NCI-H2171 (cell line): ENCODE data around the gene MAP10.
A peak's percentile ranks its signal among the peaks of the same experiment; 100 is the strongest.
"Not testable (repeated sequence)": the region's sequence is repeated elsewhere in the genome, so short reads cannot be mapped to it uniquely, and the experiment has no call there.

Experiments
- DNase-seq: peaks from one replicate; lab custom pipeline; 2025; lab: John Stamatoyannopoulos, UW

Gene MAP10

GRCh38 chr1:232805269-232806185 is at the start of gene MAP10:
Gene MAP10 (plus strand): TSS chr1:232805416. CDS start chr1:232805450, 34 bp downstream.
- peak; percentile 87 for DNase-seq

GRCh38 chr1:232764458-232765251 is 40.6 kb upstream of the MAP10 start:
- peak; percentile 70 for DNase-seq

- no peak for DNase-seq
Measured at GRCh38 chr1:232765542-232765941, 39.7 kb upstream of the MAP10 start.

- DNase-seq, result peak; percentile 1
Measured at GRCh38 chr1:232766241-232766890, 38.9 kb upstream of the MAP10 start.

GRCh38 chr1:232766904-232767303 is 38.3 kb upstream of the MAP10 start:
- DNase-seq, result no peak

GRCh38 chr1:232767305-232768074 is 37.7 kb upstream of the MAP10 start:
- peak; percentile 40 for DNase-seq

GRCh38 chr1:232768793-232769192 is 36.4 kb upstream of the MAP10 start:
- no peak for DNase-seq

- DNase-seq, result no peak
Measured at GRCh38 chr1:232769733-232770132, 35.5 kb upstream of the MAP10 start.

- DNase-seq, result no peak
Measured at GRCh38 chr1:232773752-232774151, 31.5 kb upstream of the MAP10 start.

GRCh38 chr1:232776526-232777106 is 28.6 kb upstream of the MAP10 start:
- DNase-seq, result peak; percentile 40

- DNase-seq, result no peak
Measured at GRCh38 chr1:232780354-232780753, 24.9 kb upstream of the MAP10 start.

- no peak for DNase-seq
Measured at GRCh38 chr1:232784794-232785193, 20.4 kb upstream of the MAP10 start.

- not testable (repeated sequence) for DNase-seq
Measured at GRCh38 chr1:232785630-232786029, 19.6 kb upstream of the MAP10 start.

GRCh38 chr1:232786845-232787455 is 18.3 kb upstream of the MAP10 start:
- no peak for DNase-seq

GRCh38 chr1:232788235-232788872 is 16.9 kb upstream of the MAP10 start:
- DNase-seq, result no peak

- DNase-seq, result no peak
Measured at GRCh38 chr1:232789651-232790050, 15.6 kb upstream of the MAP10 start.

- DNase-seq, result no peak
Measured at GRCh38 chr1:232792949-232793348, 12.3 kb upstream of the MAP10 start.

GRCh38 chr1:232793944-232794343 is 11.3 kb upstream of the MAP10 start:
- no peak for DNase-seq

- DNase-seq, result no peak
Measured at GRCh38 chr1:232795497-232796053, 9.6 kb upstream of the MAP10 start.
